Muscle of leg (tissue), 11 donors: ENCODE measurements around the gene SERPINA1. TPM values are rescaled to one million over a fixed set of nuclear protein-coding genes. Genes with fewer than 3 reads are reported as not detected.

Experiments
- DNase-seq: peaks from one replicate; pipeline ENCODE4 v3.0.0; 2013
- H3K27ac ChIP-seq: one replicate; pipeline ENCODE4 v1.5.1; 2013; ENCODE audit warnings: mild to moderate bottlenecking, low read length, control low read depth
- H3K27me3 ChIP-seq: one replicate; pipeline ENCODE4 v1.6.1; 2013; ENCODE audit warnings: low read length; ENCODE audit not compliant: control insufficient read depth, insufficient read depth
- H3K36me3 ChIP-seq: one replicate; pipeline ENCODE4 v1.6.1; 2013; ENCODE audit warnings: low read length; ENCODE audit not compliant: control insufficient read depth, insufficient read depth
- H3K4me1 ChIP-seq: one replicate; pipeline ENCODE4 v1.6.1; 2013; ENCODE audit warnings: low read length; ENCODE audit not compliant: control insufficient read depth, insufficient read depth
- H3K4me3 ChIP-seq: one replicate; pipeline ENCODE4 v1.5.1; 2013; ENCODE audit warnings: low read length, control low read depth
- H3K9me3 ChIP-seq: replicated peaks from 2 replicates; pipeline ENCODE4 v1.6.1; 2013; ENCODE audit warnings: low read depth, low read length; ENCODE audit not compliant: control insufficient read depth
- WGBS: methylation state at CpG from one replicate; pipeline ENCODE4 v1.1.5; 2013; ENCODE audit warnings: missing lambda C conversion rate; ENCODE audit not compliant: insufficient coverage; 5-methylcytosine and 5-hydroxymethylcytosine counted together
- polyA plus RNA-seq, 8 donors: library from polyadenylated mRNA; unstranded; fragments of 120-200 nt; gene quantifications; one replicate each; pipeline versions ENCODE4 v1.2.1 to v1.2.3, GENCODE V29; 2013; ENCODE audit warnings: inconsistent platforms in 1 of 8, low replicate concordance in 1 of 8; ENCODE audit not compliant: insufficient read length in 8 of 8, insufficient read depth in 1 of 8
- total RNA-seq: library from RNA; stranded (reverse); fragments of 120-200 nt; gene quantifications from one replicate; pipeline ENCODE4 v1.2.4, GENCODE V29; 2013

SERPINA1 gene
- total and polyA plus RNA-seq, 9 donors = 1.1 to 95.5 (median 2.0) TPM

- DNase-seq = no peak
- Histone ChIP-seq H3K27ac (no peak overlapping the region), H3K9me3 (no peaks in the 10 kb centered on the region), H3K36me3 (no peaks in the 10 kb centered on the region), H3K4me3 (no peak overlapping the region), H3K4me1 (no peaks in the 10 kb centered on the region), H3K27me3 (no peaks in the 10 kb centered on the region)
- WGBS = 85% methylated on average over 5 of the region's 6 CpGs
Observed at GRCh38 chr14:94377866-94378470, 10.4 kb downstream of the SERPINA1 start.

- H3K4me3 ChIP-seq = no peak overlapping the region
- DNase-seq = no peak
- H3K4me1 ChIP-seq = no peaks in the 10 kb centered on the region
- 77% methylated on average over 8 of the region's 10 CpGs for WGBS
- H3K27me3 ChIP-seq = no peaks in the 10 kb centered on the region
- H3K36me3 ChIP-seq = no peaks in the 10 kb centered on the region
- no peaks in the 10 kb centered on the region for H3K9me3 ChIP-seq
- H3K27ac ChIP-seq = no peak overlapping the region
Observed at GRCh38 chr14:94376976-94377865, 11.2 kb downstream of the SERPINA1 start.

GRCh38 chr14:94376108-94376975, 12.1 kb downstream of the SERPINA1 start:
- Histone ChIP-seq H3K27ac (no peak overlapping the region), H3K36me3 (no peaks in the 10 kb centered on the region), H3K27me3 (no peaks in the 10 kb centered on the region), H3K9me3 (no peaks in the 10 kb centered on the region), H3K4me3 (no peak overlapping the region), H3K4me1 (no peaks in the 10 kb centered on the region)
- 75% methylated on average over 8 of the region's 12 CpGs for WGBS
- no peak for DNase-seq

- H3K36me3 ChIP-seq = no peaks in the 10 kb centered on the region
Observed at GRCh38 chr14:94375552-94376107, 12.8 kb downstream of the SERPINA1 start.

GRCh38 chr14:94374749-94375260, 13.6 kb downstream of the SERPINA1 start:
- Histone ChIP-seq H3K36me3 (no peaks in the 10 kb centered on the region), H3K27ac (no peak overlapping the region), H3K4me1 (no peaks in the 10 kb centered on the region), H3K4me3 (no peak overlapping the region), H3K9me3 (no peaks in the 10 kb centered on the region), H3K27me3 (no peaks in the 10 kb centered on the region)
- 82% methylated on average over 3 of the region's 4 CpGs for WGBS
- DNase-seq = no peak

More at GRCh38 chr14:94375552-94376107, 12.8 kb downstream of the SERPINA1 start:
- Histone ChIP-seq H3K4me1 (no peaks in the 10 kb centered on the region), H3K9me3 (no peaks in the 10 kb centered on the region), H3K27ac (no peak overlapping the region), H3K27me3 (no peaks in the 10 kb centered on the region), H3K4me3 (no peak overlapping the region)
- 53% methylated on average over 4 of the region's 6 CpGs for WGBS
- DNase-seq = no peak

- Histone ChIP-seq H3K4me3 (no peak overlapping the region), H3K36me3 (no peaks in the 10 kb centered on the region), H3K27ac (no peak overlapping the region), H3K27me3 (no peaks in the 10 kb centered on the region), H3K9me3 (no peaks in the 10 kb centered on the region), H3K4me1 (no peaks in the 10 kb centered on the region)
- WGBS = 88% methylated on average over 4 of the region's 6 CpGs
- DNase-seq = no peak
Observed at GRCh38 chr14:94374116-94374515, 14.3 kb downstream of the SERPINA1 start.

GRCh38 chr14:94373708-94374107, 14.7 kb downstream of the SERPINA1 start:
- DNase-seq = no peak
- H3K9me3 ChIP-seq = no peaks in the 10 kb centered on the region
- H3K4me1 ChIP-seq = no peaks in the 10 kb centered on the region
- H3K36me3 ChIP-seq = no peaks in the 10 kb centered on the region
- no peaks in the 10 kb centered on the region for H3K27me3 ChIP-seq
- no peak overlapping the region for H3K4me3 ChIP-seq
- WGBS = 65% methylated on average over 6 of the region's 8 CpGs
- no peak overlapping the region for H3K27ac ChIP-seq

GRCh38 chr14:94372021-94372605, 16.3 kb downstream of the SERPINA1 start:
- Histone ChIP-seq H3K9me3 (no peaks in the 10 kb centered on the region), H3K27ac (no peak overlapping the region), H3K4me1 (no peaks in the 10 kb centered on the region), H3K27me3 (no peaks in the 10 kb centered on the region), H3K36me3 (no peaks in the 10 kb centered on the region), H3K4me3 (no peak overlapping the region)
- 85% methylated on average over 12 of the region's 13 CpGs for WGBS
- DNase-seq = no peak

GRCh38 chr14:94370524-94370910, 17.9 kb downstream of the SERPINA1 start:
- WGBS = 100% methylated on average over 1 of the region's 6 CpGs
- Histone ChIP-seq H3K4me3 (no peak overlapping the region), H3K36me3 (no peaks in the 10 kb centered on the region), H3K27ac (no peak overlapping the region), H3K4me1 (no peaks in the 10 kb centered on the region), H3K9me3 (no peaks in the 10 kb centered on the region), H3K27me3 (no peaks in the 10 kb centered on the region)
- no peak for DNase-seq
